SK-MEL-5 (cell line): ENCODE measurements around the gene NEUROD2. TPM values are rescaled to one million over a fixed set of nuclear protein-coding genes. Genes with fewer than 3 reads are reported as not detected.
A peak's percentile ranks its signal among the peaks of the same experiment; 100 is the strongest.

ENCODE experiments used
- DNase-seq: peaks from one replicate; pipeline ENCODE4 v3.0.0-alpha.2; 2016; ENCODE audit warnings: low read depth, low spot score
- in situ Hi-C: cut with HindIII; loops from 2 replicates; pipeline ENCODE4 v1.10.0; 2016; ENCODE audit warnings: low sequenced_read_pairs, high pct_unique_total_duplicates, low pct_unique_long_range_greater_than_20kb
- total RNA-seq: library from RNA; depleted of rRNA; stranded (reverse); fragments of >200 nt; shearing (Covaris generic); gene quantifications from 2 replicates; pipeline ENCODE4 v1.2.3, GENCODE V29; 2014

NEUROD2 gene
- total RNA-seq, 1 experiment from 2014 or later = not detected

DNA sequence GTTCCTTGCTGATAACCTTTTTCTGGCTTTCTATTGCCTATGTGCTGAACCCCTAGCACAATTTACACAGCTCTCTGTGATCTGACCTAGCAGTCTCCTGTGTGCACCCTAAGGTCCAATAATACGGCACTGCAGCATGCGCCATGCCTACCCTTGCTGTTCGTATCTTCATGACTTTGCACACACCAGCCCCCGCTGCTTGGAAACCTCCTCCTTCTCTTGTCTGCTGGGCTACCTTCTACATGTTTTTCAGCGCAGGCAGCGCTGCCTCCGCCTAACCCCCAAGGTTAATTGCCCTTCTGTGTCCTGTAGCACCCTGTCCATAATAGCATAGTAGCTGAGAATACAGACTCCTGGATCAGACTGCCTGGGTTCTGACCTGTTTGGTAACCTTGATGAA is 30.6 kb upstream of the NEUROD2 start:
- no peak for DNase-seq
- in situ Hi-C loops = no loop called here

DNA sequence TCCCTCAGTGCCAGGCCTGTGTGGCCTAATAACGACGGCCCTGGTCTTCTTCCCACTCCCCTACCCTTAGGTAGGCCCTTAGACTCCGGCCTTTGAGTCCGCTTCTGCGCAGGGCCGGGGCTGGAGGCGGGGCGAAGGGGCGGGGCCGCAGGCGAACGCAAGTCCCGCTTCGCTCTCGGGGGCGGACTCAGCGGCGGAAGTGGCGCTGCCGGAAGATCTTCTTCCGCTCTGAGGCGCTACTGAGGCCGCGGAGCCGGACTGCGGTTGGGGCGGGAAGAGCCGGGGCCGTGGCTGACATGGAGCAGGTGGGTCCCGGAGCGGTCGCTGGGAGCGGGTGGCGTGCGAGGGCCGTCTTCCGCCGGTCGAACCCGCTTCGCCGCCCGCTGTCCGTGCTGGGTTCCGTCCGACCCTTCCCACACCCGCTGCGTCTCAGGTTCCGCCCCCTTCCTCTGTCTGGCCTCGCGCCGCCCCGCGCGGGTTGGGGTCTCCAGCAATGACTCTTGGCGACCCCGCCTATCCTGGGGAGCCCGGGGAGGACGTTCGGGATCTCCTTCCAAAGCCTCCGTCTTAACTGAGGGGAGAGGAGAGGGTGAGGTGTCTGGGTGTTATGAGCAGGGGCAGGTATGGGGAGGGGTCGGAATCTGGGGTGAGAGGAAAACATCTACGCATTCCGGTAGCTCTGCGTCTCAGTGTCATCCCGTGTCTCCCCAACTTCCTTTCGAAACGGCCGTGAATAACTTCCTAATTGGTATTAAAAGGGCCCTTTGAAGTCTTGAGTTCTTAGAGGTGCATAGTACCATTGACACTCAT is 29.4 kb upstream of the NEUROD2 start, which contains the start of gene STARD3:
STARD3 (plus strand) TSS at position 218 of the 810 bp plus-strand sequence. CDS start 16,388 bp downstream, outside the sequence.
- in situ Hi-C loops = no loop called here
- peak; percentile 84 for DNase-seq

DNA sequence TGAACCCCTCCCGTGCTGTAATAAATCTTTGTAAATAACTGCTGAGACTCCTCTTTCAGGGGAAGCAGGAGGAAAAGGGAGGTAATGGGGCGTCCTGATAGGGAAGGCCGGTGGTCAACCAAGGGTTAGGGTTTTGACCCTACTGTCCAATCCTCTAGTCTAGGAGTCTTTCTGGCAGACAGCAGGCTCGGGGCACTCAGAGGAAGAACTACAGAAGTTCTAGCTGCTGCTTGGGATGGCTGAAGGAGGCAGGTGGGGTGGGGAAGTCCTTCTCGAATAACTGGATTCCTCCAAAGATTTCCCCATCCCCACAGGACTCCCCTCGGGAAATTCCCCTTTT is 28.8 kb upstream of the NEUROD2 start:
- DNase-seq = no peak
- in situ Hi-C loops = no loop called here

DNA sequence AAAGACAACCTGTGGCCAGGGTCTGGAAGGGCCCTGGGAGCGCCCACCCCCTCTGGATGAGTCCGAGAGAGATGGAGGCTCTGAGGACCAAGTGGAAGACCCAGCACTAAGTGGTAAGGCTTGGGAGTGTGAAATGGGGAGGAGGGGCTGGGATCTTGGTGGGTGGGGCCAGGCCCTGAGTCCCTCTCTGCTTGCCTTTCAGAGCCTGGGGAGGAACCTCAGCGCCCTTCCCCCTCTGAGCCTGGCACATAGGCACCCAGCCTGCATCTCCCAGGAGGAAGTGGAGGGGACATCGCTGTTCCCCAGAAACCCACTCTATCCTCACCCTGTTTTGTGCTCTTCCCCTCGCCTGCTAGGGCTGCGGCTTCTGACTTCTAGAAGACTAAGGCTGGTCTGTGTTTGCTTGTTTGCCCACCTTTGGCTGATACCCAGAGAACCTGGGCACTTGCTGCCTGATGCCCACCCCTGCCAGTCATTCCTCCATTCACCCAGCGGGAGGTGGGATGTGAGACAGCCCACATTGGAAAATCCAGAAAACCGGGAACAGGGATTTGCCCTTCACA is 28.0 kb upstream of the NEUROD2 start:
- in situ Hi-C loops = no loop called here
- DNase-seq = peak; percentile 19

DNA sequence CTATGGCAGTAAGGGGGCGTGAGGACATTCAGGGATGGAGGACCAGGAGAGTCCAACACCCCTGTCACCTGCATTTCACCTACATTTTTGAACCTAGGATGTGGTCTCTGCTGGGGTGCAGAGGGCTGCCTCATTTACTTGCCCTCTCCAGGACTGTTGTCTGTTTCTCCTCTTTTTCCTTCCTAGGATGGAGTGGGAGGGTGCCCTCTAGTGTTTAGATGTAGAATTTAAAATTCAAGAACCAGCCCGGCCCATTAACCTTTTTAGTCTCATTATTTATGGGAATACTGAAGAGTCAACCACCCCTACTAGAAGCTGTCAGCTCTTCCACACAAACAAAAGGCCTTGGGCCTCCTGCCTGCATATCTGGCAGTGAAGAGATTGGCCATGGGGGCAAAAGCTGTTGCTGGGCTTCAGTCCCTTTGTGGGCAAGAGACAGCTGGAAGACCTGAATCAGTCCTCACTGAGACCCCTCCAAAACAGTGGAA is 26.7 kb upstream of the NEUROD2 start:
- peak; percentile 61 for DNase-seq
- in situ Hi-C loops = no loop called here

DNA sequence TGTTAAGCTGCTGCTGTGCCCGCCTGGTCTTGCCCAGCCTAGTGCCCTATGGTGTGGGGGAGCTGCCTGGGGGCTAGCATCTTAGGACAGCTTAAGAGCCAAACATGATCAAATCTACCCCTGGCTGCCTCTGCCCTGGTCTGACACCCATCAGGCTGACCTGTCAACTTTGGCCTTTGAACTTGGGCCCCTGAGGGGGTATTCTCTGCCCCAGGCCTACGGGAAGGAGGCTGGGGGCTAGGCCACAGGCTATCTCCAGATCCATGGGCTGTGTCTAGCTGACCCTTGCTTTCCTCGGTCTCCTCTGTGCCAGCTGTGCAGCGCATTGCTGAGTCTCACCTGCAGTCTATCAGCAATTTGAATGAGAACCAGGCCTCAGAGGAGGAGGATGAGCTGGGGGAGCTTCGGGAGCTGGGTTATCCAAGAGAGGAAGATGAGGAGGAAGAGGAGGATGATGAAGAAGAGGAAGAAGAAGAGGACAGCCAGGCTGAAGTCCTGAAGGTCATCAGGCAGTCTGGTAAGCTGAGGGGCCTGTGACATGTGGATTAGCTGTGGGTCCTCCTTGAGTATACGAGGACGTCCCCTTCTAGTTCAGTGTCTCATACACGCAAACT is 26.0 kb upstream of the NEUROD2 start:
- DNase-seq = no peak
- in situ Hi-C loops = no loop called here

DNA sequence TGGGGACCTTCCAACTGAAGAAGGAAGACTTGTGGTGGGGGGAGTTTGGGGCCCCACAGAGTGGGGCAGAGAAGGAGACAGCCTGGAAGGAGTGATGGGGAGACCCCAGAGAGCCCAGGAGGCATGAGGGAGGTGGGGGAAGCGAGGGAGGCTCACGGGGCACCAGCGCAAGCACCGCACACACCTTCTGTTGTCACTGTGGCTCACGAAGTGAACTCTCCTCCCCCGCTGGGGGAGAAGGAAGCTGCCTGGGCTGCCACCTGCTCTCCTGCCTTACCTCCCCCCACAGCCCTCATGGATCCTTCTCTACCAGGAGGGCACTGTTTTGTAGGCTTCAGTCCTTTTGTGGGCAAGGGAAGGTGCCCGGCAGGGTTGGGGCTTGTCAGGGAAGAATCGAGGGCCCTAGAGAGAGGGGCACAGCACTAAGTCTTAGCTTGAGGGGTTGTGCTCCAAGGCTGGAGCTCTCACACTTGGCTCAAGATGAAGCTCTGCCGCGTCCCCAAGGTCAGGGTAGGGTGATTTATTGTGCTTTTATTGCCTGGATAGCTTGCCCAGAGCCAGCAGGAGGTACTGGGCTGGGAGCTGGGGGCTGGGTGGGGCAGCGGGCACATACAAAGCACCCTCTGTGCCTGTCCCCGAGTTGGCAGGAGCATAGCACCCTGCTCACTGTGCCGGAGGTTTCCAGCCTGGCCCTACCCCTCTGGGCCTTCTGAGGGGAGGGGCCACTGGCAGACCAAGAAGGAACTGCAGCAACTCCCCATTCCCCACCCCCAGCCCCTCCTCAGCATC is 24.6 kb upstream of the NEUROD2 start:
- in situ Hi-C loops = no loop called here
- peak; percentile 71 for DNase-seq

DNA sequence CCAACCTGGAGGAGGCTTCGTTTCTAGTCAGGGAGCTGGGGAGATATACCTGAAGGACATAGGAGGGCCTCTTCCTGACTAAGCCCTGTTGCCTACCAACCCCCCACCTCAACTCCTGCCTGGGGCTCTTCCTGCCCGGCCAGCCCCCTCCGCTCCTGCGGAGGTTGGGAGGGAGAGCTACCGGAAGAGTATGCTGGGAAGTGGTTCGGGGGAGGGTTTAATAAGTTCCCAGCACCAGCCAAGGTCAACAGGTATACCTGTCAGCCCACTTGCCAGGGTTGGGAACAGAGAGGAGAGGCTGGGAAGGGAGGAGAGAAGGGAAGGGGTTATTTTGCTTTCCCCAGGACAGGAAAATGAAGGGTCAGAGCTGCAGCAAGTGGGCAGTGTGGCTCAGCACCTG is 23.7 kb upstream of the NEUROD2 start:
- in situ Hi-C loops = no loop called here
- DNase-seq = no peak

DNA sequence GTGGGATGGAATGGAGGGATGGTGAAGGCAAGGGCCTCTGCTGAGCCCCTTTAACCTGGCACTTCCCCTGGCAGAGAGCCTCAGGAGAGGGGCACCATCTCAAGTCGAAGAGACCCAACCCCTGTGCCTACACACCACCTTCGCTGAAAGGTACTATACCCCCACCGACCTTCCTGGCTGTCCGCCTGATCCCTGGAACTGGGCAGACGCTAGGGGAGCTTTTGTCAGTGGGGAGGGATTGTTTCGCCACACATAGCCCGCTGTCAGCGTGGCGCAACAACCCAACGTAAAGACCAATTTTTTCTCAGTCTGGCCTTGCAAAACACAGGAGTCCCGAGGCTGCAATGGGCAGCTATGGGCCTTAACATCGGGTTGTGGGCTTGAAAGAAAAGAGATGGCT is 22.2 kb upstream of the NEUROD2 start:
- DNase-seq = no peak
- in situ Hi-C loops = no loop called here

DNA sequence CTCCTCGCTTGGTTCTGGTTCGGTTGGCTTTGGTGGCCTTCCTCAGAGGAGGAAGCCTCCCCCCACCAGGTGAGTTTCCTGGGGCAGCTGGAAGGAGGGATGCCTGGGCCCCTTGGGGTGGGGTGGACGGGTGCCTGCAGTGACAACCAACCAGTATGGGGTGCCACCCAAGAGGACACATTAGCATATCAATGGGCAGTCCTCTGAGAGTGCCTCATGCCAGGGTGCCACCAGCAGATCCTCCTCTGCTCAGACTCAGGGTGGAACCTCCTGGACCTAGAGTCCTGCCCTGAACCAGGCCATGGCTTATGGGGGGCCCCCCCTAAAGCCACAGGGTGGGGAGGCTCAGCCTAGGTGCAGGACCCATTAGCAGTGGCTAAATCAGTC is 21.8 kb upstream of the NEUROD2 start:
- in situ Hi-C loops = no loop called here
- no peak for DNase-seq

DNA sequence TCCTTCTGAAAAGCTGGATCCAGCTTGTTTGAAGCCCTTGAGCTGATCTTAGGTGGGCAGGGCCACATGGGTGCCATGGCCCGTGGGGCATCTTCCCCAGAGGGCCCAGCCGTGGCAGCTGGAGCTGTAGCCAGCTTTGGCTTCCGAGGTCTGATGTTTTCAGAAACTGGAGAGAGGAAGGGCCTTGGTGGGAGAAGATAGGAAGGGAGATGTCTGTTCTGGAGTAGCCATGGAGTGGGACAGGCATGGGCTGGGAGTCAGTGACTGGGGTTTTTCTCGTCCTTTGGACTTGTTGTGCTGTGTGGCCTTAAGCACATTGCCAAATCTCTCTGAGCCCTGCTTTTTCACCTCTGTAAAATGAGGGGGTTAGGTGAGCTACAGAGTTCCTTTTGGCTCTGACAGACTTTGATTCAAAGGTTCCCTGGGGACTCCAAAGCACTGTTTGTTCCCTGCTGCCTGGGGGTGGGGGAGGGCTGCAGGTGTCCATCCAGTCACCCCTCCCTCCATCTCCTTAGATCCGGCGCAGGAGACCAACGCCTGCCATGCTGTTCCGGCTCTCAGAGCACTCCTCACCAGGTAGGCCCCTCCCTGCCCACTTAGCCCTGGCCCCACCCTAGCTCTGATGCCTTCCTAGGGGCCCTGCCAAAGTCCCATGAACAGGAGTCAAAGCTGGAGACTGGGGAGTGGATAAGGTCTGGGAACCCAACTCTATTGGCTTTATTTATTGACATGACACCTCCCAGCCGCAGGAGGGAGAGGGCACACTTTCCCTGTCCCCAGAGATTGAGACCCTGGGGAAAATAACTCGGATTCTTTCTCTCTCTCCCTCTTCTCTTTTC is 21.2 kb upstream of the NEUROD2 start:
- no peak for DNase-seq
- in situ Hi-C loops = no loop called here

DNA sequence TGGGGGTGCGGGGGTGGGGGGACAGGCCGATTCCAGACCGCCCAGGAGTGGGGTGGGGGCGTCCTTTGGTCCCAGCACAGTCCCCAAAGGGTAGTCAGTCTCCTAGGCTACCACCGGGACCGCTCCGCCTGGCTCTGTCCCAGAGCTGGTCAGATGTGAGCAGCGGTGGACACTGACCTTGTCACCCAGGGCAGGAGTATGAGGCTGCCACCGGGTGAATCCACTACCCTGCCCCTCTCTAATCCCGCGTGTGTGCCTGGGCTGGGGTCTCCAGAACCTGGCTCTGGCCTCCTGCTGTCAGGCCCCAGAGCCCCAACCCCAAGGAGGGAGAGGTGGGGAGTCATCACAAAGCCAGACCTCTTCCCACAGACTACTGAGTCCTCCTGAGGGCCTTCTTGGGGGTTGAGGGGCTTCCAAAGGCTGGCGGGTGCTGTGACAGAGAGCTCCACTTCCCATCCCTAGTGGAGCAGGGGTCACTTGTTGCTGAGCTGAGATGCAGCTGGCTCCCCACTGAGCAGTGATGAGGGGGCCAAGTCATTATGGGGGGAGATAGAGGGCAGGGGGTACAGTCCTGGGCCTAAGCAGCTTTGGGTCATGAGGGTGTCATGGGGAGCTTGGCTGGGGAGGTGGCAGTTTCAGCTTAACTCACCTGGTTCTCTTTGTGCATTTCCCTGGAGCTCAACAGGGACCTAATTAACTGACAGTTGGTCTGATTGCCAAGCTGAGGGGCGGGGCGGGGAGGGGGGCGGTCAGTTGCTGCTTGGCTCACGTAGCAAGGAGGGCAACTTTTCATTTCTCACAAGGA is 20.2 kb upstream of the NEUROD2 start:
- in situ Hi-C loops = no loop called here
- DNase-seq = no peak

DNA sequence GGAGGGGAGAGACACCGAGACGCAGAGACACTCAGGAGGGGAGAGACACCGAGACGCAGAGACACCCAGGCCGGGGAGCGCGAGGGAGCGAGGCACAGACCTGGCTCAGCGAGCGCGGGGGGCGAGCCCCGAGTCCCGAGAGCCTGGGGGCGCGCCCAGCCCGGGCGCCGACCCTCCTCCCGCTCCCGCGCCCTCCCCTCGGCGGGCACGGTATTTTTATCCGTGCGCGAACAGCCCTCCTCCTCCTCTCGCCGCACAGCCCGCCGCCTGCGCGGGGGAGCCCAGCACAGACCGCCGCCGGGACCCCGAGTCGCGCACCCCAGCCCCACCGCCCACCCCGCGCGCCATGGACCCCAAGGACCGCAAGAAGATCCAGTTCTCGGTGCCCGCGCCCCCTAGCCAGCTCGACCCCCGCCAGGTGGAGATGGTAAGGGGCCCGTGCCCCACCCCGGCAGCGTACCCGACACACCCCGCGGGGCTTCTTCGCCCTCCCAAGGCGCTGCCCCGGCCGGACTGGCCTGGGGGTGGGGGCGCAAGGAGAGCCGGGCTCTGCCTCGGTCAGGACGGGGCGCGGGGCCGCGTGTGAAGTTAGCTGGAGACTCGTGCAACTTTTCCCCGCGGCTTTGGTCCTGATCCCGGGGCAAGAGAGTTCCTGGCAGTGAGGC is 19.5 kb upstream of the NEUROD2 start:
- no peak for DNase-seq
- in situ Hi-C loops = no loop called here

DNA sequence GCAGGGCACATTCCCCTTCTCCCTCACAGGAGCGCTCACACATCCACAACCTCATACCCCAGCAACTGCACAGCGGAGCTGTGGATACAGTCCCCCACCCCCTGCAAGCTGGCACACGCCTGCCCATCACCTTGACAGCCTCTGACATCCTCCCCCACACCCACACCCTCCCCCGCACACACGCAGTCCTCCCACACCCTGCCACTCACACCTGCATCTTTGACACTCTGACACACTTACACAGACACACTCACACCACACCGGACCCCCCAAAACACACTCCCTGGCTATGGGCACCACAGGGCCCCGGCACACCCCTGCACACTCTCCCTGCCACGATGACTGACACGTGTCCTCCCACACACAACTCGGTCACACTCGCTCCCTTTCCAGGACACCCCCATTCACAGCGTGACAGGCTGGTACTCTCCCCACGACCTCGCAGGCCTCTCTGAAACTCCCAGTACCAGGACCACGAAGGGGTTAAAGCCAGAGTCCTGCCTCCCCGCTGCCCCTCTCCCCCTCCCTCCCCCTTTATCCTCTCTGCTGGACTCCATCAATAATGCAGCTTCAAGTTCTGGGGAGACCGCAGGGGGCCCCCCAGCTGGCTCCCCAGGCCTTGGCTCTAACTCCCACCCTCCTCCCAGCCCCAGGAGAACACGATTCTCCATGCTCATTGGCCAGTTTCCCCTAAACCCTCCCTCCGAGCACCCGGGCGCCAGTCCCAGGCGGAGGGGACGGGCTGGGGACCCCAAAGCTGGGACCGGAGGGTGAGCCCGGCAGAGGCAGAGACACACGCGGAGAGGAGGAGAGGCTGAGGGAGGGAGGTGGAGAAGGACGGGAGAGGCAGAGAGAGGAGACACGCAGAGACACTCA is 18.7 kb upstream of the NEUROD2 start, which contains the start of gene PPP1R1B:
PPP1R1B (plus strand) TSS at position 782 of the 876 bp plus-strand sequence. CDS start 441 bp downstream, outside the sequence.
- no peak for DNase-seq
- in situ Hi-C loops = no loop called here

DNA sequence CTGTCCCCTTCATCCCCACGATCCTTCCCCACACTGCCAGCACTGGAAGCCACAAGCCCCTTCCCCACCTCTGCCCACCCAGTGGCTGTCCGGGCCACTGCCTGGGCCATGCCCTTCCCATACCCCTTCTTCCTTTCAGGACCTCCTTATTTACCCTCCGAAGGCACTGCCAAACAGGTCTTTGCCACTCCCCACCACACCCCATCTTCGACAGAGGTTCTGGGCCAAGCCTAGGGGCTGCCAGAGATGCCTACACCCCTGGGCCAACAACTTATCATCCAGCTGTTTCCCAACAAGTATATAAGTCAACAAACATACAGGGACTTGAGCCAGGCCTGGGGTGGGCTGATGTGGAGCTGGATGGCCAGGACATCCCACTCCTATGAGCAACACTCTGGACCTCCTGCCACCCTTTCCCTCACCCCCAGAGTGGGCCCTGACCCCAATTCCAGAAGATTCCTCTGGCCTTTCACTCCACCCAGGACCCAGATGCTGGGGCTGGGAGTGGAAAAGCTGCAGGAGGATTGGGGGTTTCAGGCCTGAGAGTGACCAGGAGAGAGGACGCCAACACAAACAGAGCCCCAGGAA is 17.6 kb upstream of the NEUROD2 start:
- DNase-seq = no peak
- in situ Hi-C loops = no loop called here
